ENCODE data around the gene DCBLD2. TPM values are rescaled to one million over a fixed set of nuclear protein-coding genes. Genes with fewer than 3 reads are reported as not detected.

DCBLD2 gene
- total RNA-seq, 4 donors from 2014 or later = 37.3 to 48.4 (median 46.6) TPM

- no peak overlapping the region for H3K4me3 ChIP-seq
- H3K9me3 ChIP-seq = no peaks in the 10 kb centered on the region
- no peak for DNase-seq (ENCODE audit: extremely low spot score)
- no peaks in the 10 kb centered on the region for H3K27me3 ChIP-seq
- WGBS = 16% methylated on average over 2 of the region's 2 CpGs
- intact Hi-C loops (cut with DNase I) = no loop called here
- TF ChIP-seq POLR2AphosphoS5 (IDR thresholded peaks at IDR 0.05) (no peak), EP300 (IDR thresholded peaks at IDR 0.05) (no peak), POLR2A (IDR thresholded peaks at IDR 0.05; ENCODE audit: low read depth) (no peak)
- TF ChIP-seq, protein P1, sequence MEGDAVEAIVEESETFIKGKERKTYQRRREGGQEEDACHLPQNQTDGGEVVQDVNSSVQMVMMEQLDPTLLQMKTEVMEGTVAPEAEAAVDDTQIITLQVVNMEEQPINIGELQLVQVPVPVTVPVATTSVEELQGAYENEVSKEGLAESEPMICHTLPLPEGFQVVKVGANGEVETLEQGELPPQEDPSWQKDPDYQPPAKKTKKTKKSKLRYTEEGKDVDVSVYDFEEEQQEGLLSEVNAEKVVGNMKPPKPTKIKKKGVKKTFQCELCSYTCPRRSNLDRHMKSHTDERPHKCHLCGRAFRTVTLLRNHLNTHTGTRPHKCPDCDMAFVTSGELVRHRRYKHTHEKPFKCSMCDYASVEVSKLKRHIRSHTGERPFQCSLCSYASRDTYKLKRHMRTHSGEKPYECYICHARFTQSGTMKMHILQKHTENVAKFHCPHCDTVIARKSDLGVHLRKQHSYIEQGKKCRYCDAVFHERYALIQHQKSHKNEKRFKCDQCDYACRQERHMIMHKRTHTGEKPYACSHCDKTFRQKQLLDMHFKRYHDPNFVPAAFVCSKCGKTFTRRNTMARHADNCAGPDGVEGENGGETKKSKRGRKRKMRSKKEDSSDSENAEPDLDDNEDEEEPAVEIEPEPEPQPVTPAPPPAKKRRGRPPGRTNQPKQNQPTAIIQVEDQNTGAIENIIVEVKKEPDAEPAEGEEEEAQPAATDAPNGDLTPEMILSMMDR (IDR thresholded peaks at IDR 0.05) = no peak
- H3K4me1 ChIP-seq = peaks cover 0 to 25% (median 13%) of the 10 kb centered on the region in 4 donors
- H3K36me3 ChIP-seq = peaks cover 0 to 6% (median 0%) of the 10 kb centered on the region in 4 donors
- no peak overlapping the region for H3K27ac ChIP-seq (replicated peaks in 1 of 4)
Measured at GRCh38 chr3:98788651-98789050, 112.8 kb downstream of the DCBLD2 start.

DNA sequence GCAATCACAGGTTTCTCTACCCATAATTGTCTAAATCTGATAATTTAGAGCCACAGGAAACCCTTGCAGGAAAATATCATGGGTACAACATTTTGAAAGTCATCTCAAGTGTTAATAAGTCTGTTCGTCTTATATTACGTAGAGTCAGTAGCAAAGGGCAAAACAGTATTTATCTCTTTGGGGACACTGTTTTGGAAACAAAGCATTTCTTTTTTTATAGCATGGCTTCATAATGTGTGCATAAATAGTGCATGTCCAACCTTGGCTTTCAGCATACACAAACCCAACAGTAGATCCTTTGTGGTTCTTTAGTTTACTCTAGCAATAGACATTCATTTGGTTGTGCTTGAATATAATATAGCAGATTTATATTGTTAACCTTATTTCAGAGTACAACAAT is 114.3 kb downstream of the DCBLD2 start:
- WGBS = 65% methylated on average over 2 of the region's 2 CpGs
- H3K27ac ChIP-seq (replicated peaks in 1 of 4) = no peak overlapping the region
- H3K9me3 ChIP-seq = no peaks in the 10 kb centered on the region
- H3K4me1 ChIP-seq = peaks cover 0 to 29% (median 14%) of the 10 kb centered on the region in 4 donors
- intact Hi-C loops (cut with DNase I) = no loop called here
- H3K4me3 ChIP-seq = no peak overlapping the region
- H3K36me3 ChIP-seq = peaks cover 0 to 11% (median 0%) of the 10 kb centered on the region in 4 donors
- TF ChIP-seq, protein P1 (IDR thresholded peaks at IDR 0.05) = no peak
- TF ChIP-seq POLR2A (IDR thresholded peaks at IDR 0.05; ENCODE audit: low read depth) (no peak), POLR2AphosphoS5 (IDR thresholded peaks at IDR 0.05) (no peak), EP300 (IDR thresholded peaks at IDR 0.05) (no peak)
- H3K27me3 ChIP-seq = no peaks in the 10 kb centered on the region
- DNase-seq (ENCODE audit: extremely low spot score) = no peak

DNA sequence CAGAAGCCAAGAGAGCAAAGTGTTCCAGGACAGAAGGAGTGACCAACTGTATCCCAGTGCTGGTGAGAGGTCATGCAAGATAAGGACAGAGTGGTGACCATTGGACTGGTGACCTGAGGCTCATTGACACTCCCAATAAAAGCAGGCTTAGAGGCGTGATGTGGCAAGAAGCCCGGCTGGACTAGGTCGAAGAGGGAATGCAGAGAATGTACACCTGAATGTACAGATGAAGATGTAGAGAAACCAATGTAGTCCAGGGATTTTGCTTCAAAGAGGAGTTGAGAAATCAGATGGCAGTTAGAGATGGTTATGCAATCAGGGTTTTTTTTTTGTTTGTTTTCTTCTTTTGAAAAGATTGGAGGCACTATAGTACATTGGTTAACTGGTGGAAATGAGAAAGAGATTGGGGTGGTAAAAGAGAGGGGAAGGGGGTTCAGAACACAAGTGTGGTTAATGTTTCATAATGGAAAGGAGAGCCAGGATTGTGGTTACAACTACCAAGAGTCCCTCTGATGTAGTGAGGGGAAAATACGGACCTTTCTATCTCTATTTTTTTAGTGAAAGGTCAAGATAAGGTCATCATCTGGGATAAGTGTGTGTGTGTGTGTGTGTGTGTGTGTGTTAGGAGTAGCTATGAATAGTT is 115.0 kb downstream of the DCBLD2 start:
- Histone ChIP-seq H3K4me1 (peaks cover 0 to 29% (median 14%) of the 10 kb centered on the region in 4 donors), H3K36me3 (peaks cover 0 to 11% (median 0%) of the 10 kb centered on the region in 4 donors), H3K4me3 (no peak overlapping the region), H3K27me3 (no peaks in the 10 kb centered on the region), H3K9me3 (no peaks in the 10 kb centered on the region), H3K27ac (replicated peaks in 1 of 4) (peak overlapping the region in 1 of 4 donors; percentile 49)
- no peak for DNase-seq (ENCODE audit: extremely low spot score)
- 84% methylated on average over 4 of the region's 4 CpGs for WGBS
- TF ChIP-seq POLR2AphosphoS5 (IDR thresholded peaks at IDR 0.05) = no peak
- TF ChIP-seq, protein P1 (IDR thresholded peaks at IDR 0.05) = no peak
- no peak for TF ChIP-seq POLR2A (IDR thresholded peaks at IDR 0.05; ENCODE audit: low read depth)
- no peak for TF ChIP-seq EP300 (IDR thresholded peaks at IDR 0.05)
- intact Hi-C loops (cut with DNase I) = no loop called here

- Histone ChIP-seq H3K36me3 (peaks cover 0 to 11% (median 0%) of the 10 kb centered on the region in 4 donors), H3K9me3 (no peaks in the 10 kb centered on the region), H3K27me3 (no peaks in the 10 kb centered on the region), H3K4me3 (no peak overlapping the region), H3K27ac (replicated peaks in 1 of 4) (peak overlapping the region in 1 of 4 donors; percentile 49), H3K4me1 (peaks cover 4 to 32% (median 14%) of the 10 kb centered on the region in 4 donors)
- intact Hi-C loops (cut with DNase I) = no loop called here
- WGBS = 91% methylated on average over 3 of the region's 3 CpGs
- TF ChIP-seq, protein P1 (IDR thresholded peaks at IDR 0.05) = no peak
- TF ChIP-seq POLR2AphosphoS5 (IDR thresholded peaks at IDR 0.05) (peak in 1 of 2 donors; percentile 14), EP300 (IDR thresholded peaks at IDR 0.05) (no peak), POLR2A (IDR thresholded peaks at IDR 0.05; ENCODE audit: low read depth) (no peak)
- no peak for DNase-seq (ENCODE audit: extremely low spot score)
Measured at GRCh38 chr3:98784666-98785600, 116.6 kb downstream of the DCBLD2 start.
